ENCODE data around the gene ITGA7.
A peak's percentile ranks its signal among the peaks of the same experiment; 100 is the strongest.

ITGA7 gene

GRCh38 chr12:55718624-55719275, 11.0 kb upstream of the ITGA7 start:
- no peak for DNase-seq (ENCODE audit: low read depth in 2 of 2)

GRCh38 chr12:55718015-55718414, 10.3 kb upstream of the ITGA7 start:
- DNase-seq (ENCODE audit: low read depth in 2 of 2): no peak

GRCh38 chr12:55717011-55718007, 9.6 kb upstream of the ITGA7 start:
- DNase-seq (ENCODE audit: low read depth in 2 of 2): no peak

- DNase-seq (ENCODE audit: low read depth in 2 of 2): no peak
Observed at GRCh38 chr12:55716582-55716957, 8.9 kb upstream of the ITGA7 start.

GRCh38 chr12:55715833-55716581, 8.3 kb upstream of the ITGA7 start, which contains the start of gene BLOC1S1:
Gene BLOC1S1 (plus strand): TSS chr12:55716046. CDS start chr12:55716052, 6 bp downstream.
- peak; percentile 93 to 96 for DNase-seq (ENCODE audit: low read depth in 2 of 2)

GRCh38 chr12:55715169-55715764, 7.6 kb upstream of the ITGA7 start:
- no peak for DNase-seq (ENCODE audit: low read depth in 2 of 2)

GRCh38 chr12:55713721-55714120, 6.0 kb upstream of the ITGA7 start:
- DNase-seq (ENCODE audit: low read depth in 2 of 2): no peak

GRCh38 chr12:55712700-55713415, 5.2 kb upstream of the ITGA7 start:
- DNase-seq (ENCODE audit: low read depth in 2 of 2): no peak

GRCh38 chr12:55711786-55712553, 4.3 kb upstream of the ITGA7 start:
- no peak for DNase-seq (ENCODE audit: low read depth in 2 of 2)

- no peak for DNase-seq (ENCODE audit: low read depth in 2 of 2)
Observed at GRCh38 chr12:55708695-55709233, 1.1 kb upstream of the ITGA7 start.

- no peak for DNase-seq (ENCODE audit: low read depth in 2 of 2)
Observed at GRCh38 chr12:55707219-55707671, 459 bp downstream of the ITGA7 start.

GRCh38 chr12:55706568-55707218, 1.0 kb downstream of the ITGA7 start:
- no peak for DNase-seq (ENCODE audit: low read depth in 2 of 2)

GRCh38 chr12:55705782-55706402, 1.8 kb downstream of the ITGA7 start:
- DNase-seq (ENCODE audit: low read depth in 2 of 2): no peak

- DNase-seq (ENCODE audit: low read depth in 2 of 2): no peak
Observed at GRCh38 chr12:55704824-55705718, 2.6 kb downstream of the ITGA7 start.

- no peak for DNase-seq (ENCODE audit: low read depth in 2 of 2)
Observed at GRCh38 chr12:55703901-55704761, 3.6 kb downstream of the ITGA7 start.

GRCh38 chr12:55703288-55703687, 4.4 kb downstream of the ITGA7 start:
- DNase-seq (ENCODE audit: low read depth in 2 of 2): no peak

- DNase-seq (ENCODE audit: low read depth in 2 of 2): no peak
Observed at GRCh38 chr12:55702861-55703260, 4.8 kb downstream of the ITGA7 start.
